OCI-M1 (cell line): ENCODE results near the gene CLSTN3.
"Not testable (repeated sequence)": the region's sequence is repeated elsewhere in the genome, so short reads cannot be mapped to it uniquely, and the experiment has no call there.

Source experiments
- DNase-seq: peaks from one replicate; lab custom pipeline; 2025; lab: John Stamatoyannopoulos, UW

The CLSTN3 gene

GRCh38 chr12:7150356-7150755, 20.2 kb downstream of the CLSTN3 start:
- DNase-seq, result no peak

GRCh38 chr12:7150841-7151240, 20.7 kb downstream of the CLSTN3 start:
- no peak for DNase-seq

GRCh38 chr12:7151532-7151931, 21.4 kb downstream of the CLSTN3 start:
- DNase-seq, result no peak

DNA sequence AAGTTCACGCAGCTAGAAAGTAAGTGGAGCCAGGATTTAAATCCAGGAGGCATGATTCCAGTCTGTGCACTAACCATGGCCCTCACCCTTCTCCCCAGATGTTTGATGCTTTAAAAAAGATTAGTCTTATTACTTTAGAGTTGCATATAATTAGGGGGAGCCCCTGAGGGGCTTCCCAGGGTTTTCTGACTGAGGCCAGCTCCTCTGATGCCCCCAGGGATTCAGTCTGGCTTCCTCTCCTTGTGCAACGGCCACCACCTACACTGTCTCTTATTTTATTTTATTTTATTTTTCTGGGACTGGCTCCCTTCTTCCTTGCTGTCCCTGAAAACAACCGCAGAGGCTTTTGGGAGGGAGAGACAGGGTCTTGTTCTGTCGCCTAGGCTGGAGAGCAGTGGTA, 22.6 kb downstream of the CLSTN3 start:
- DNase-seq, result no peak

DNA sequence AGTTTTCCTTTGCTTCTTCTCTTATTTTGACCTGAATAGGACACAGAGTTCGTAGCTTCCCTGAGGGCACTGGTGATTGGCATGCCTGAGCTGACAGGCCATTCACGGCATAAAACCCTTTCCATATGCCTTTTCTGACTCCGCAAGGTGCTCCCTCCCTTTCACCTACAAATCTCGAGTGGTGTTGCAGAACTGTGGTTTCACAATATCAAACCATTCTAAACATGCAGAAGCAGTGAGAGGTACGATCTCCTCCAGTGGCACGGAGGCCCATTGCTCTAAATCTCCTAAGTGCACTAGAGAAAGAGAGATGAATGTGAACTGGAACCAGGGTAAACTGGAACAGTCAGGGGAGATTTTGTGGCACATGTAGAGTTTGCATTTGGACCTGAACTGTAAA, 23.9 kb downstream of the CLSTN3 start:
- no peak for DNase-seq

GRCh38 chr12:7154901-7155470, 24.8 kb downstream of the CLSTN3 start:
- no peak for DNase-seq

GRCh38 chr12:7155471-7156034, 25.4 kb downstream of the CLSTN3 start:
- DNase-seq, result no peak

- DNase-seq, result no peak
These were observed 26.4 kb downstream of the CLSTN3 start for GRCh38 chr12:7156259-7157197.

- no peak for DNase-seq
These were observed 27.2 kb downstream of the CLSTN3 start for GRCh38 chr12:7157391-7157790.

- no peak for DNase-seq
These were observed 28.8 kb downstream of the CLSTN3 start for GRCh38 chr12:7158781-7159609.

GRCh38 chr12:7160183-7160582, 30.0 kb downstream of the CLSTN3 start:
- DNase-seq, result no peak

DNA sequence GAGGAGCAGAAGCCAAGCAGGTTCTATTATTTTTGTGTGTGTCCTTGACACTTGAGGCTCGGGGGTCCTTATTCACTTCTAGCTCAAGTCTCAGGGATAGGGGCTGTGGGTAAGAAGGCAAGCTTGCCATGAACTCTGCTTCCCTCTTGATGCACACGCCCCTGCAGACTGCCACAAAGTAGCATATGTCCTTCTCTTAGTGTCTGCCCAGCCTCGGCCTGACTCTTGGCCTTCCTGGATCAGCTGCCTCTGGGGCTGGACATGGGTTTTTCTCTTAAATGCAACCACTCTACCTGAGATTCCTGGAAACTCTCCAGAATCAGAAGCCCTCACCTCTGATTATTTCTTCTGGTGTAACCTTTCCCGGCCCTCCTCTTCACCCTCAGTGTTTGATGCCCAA, 31.2 kb downstream of the CLSTN3 start:
- DNase-seq, result no peak

- no peak for DNase-seq
These were observed 31.6 kb downstream of the CLSTN3 start for GRCh38 chr12:7161811-7162210.

DNA sequence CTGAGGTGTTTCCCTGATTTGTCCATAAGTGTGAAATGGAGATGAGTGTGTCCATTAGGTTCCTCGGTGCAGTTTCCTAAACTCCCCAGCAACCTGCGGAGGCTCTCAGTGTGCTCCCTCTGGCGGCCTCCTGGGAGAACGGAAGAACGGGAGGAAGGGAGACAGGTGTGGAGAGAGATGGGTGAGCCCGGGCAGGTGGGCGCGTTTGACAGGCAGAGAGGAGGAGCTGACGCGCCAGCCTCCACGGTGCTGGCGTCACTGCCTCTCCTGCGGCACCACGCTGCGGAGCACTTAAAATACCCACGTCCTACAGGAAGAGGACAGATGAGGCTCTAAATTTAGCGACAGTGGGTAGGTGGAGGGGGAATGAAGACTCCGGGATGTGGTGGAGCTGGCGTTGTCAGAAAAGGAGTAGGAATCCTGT, 32.5 kb downstream of the CLSTN3 start:
- DNase-seq, result no peak

DNA sequence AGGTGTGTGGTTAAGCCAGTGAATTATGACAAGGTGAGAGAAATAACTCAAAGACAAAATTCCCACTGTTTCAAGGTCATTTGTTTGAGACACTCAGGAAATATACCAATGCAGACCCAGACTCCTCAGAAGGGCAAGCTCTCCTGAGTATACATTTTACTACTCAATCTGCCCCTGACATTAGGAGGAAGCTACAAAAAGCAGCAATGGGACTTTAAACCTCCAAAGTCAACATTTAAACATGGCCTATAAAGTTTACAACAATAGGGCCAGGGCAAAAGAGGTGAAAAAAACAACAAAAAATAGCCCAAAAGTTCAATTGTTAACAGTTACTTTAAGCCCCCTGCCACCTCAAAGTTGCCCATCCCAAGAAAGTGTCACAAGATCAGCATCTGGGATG, 39.8 kb downstream of the CLSTN3 start:
- no peak for DNase-seq

- DNase-seq, result peak; percentile 22
These were observed 41.7 kb downstream of the CLSTN3 start for GRCh38 chr12:7171854-7172253.

DNA sequence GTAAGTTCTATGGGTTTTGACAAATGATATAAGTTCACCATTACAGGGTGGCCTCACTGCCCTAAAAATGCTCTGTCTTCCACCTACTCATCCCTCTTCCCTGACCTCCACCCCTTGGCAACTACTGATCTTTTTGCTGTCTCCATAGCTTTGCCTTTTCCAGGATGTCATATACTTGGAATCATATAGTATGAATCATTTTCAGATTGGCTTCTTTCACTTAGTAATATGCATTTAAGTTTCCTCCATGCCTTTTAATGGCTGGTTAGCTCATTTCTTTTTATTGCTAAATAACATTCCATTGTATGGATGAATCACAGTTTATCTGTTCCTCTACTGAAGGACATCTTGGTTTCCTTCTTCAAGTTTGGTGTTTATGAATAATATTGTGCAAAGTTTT, 45.3 kb downstream of the CLSTN3 start:
- no peak for DNase-seq

DNA sequence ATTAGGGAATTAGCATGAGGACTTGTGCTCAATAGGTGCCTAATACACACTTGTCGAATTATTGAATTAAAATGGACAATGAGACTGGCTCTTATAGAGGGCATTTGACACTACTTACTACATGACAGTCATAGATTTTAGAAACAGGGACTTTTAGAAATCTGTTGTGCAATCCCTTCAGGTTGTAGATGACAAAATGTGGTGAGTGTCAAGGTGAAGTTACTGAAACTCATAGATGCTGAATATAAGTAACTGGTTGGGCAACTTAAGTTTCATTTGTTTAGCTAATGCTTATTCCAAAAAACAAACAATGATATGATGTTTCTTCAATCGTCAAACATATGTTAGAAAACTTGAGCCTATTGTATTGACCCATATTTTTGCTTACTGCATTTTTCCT, 46.4 kb downstream of the CLSTN3 start:
- DNase-seq, result no peak

- no peak for DNase-seq
These were observed 48.3 kb downstream of the CLSTN3 start for GRCh38 chr12:7178481-7178880.

GRCh38 chr12:7180685-7181084, 50.5 kb downstream of the CLSTN3 start:
- no peak for DNase-seq

- not testable (repeated sequence) for DNase-seq
These were observed 55.9 kb downstream of the CLSTN3 start for GRCh38 chr12:7186058-7186457.
